VCaP (cell line): ENCODE measurements around the gene KCTD14.
"Not testable (repeated sequence)": the region's sequence is repeated elsewhere in the genome, so short reads cannot be mapped to it uniquely, and the experiment has no call there.

Experiments
- H3K27ac ChIP-seq: fragments of 450-650 bp; 2 replicates; pipeline ENCODE4 v1.5.1; 2017
- TF ChIP-seq, protein P1 (sequence below): fragments of 450-650 bp; conservative IDR thresholded peaks from 2 replicates; pipeline ENCODE4 v1.5.1; 2017; ENCODE audit warnings: mild to moderate bottlenecking, moderate library complexity

KCTD14 gene

DNA sequence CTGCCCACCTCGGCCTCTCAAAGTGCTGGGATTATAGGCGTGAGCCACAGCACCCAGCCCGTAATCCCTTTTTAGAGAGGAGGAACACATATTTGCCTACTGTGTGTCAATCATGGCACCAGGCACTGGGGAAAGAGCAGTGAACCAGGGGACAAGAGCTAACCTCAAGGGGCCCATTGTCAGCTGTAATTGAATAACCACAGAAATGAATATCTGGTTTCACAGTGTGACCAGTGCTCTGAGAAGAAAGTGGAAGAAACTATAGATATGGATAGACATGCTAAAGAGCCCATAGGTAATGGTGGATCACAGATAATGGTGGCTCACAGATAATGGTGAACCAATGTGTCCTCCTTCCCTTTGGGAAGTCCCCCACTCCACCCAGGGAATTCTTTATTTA is 8.6 kb upstream of the KCTD14 start:
- TF ChIP-seq, protein P1, sequence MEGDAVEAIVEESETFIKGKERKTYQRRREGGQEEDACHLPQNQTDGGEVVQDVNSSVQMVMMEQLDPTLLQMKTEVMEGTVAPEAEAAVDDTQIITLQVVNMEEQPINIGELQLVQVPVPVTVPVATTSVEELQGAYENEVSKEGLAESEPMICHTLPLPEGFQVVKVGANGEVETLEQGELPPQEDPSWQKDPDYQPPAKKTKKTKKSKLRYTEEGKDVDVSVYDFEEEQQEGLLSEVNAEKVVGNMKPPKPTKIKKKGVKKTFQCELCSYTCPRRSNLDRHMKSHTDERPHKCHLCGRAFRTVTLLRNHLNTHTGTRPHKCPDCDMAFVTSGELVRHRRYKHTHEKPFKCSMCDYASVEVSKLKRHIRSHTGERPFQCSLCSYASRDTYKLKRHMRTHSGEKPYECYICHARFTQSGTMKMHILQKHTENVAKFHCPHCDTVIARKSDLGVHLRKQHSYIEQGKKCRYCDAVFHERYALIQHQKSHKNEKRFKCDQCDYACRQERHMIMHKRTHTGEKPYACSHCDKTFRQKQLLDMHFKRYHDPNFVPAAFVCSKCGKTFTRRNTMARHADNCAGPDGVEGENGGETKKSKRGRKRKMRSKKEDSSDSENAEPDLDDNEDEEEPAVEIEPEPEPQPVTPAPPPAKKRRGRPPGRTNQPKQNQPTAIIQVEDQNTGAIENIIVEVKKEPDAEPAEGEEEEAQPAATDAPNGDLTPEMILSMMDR, result no peak
- peak overlapping the region; percentile 88 for H3K27ac ChIP-seq

DNA sequence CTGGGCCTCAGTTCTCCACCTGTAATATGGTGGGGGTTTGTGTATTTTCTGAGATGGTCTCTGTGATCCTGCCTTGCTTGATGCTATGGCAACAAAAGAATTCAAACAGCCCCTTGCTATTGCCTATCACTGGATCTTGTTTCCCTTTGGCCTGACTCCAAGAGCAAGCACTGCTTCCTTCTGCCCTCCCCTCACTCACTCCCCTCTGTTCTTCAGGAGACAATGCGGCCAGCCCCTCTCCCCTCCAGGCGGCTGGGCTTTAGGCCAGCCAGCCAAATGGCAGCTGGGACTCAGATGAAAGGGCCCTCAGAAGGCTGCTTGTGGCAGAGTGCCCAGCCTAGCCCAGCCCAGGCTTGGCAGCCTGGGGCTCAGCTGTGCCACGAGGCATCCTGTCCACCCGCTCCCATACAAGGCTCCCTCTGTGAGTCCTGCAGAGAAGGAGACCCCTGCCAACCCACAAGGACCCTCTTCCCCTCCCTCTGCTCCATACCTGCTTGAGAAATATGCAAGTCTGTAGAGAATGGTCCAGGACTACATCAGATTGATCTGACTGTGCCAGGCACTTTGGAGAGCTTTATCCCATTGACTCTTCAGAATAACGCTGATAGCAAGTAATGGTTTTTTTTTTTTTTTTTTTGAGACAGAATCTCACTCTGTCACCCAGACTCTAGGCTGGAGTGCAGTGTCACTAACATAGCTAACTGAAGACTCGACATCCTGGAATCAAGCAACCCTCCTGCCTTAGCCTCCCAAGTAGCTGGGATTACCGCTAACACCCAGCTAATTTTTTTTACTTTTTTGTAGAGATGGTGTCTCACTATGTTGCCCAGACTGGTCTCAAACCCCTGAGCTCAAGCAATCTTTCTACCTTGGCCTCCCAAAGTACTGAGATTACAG is 7.6 kb upstream of the KCTD14 start:
- TF ChIP-seq, protein P1, result no peak
- H3K27ac ChIP-seq, result peak overlapping the region; percentile 88

DNA sequence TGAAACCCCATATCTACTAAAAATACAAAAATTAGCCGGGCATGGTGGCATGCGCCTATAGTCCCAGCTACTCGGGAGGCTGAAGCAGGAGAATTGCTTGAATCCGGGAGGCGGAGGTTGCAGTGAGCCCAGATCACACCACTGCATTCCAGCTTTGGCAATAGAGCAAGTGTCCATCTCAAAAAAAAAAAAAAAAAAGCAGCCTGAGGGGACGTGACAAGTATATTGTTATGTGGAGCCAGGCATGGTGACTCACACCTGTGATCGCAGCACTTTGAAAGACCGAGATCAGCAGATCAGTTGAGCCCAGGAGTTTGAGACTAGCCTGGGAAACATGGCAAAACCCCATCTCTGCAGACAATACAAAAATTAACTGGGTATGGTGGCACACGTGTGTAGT is 5.3 kb upstream of the KCTD14 start:
- not testable (repeated sequence) for H3K27ac ChIP-seq

DNA sequence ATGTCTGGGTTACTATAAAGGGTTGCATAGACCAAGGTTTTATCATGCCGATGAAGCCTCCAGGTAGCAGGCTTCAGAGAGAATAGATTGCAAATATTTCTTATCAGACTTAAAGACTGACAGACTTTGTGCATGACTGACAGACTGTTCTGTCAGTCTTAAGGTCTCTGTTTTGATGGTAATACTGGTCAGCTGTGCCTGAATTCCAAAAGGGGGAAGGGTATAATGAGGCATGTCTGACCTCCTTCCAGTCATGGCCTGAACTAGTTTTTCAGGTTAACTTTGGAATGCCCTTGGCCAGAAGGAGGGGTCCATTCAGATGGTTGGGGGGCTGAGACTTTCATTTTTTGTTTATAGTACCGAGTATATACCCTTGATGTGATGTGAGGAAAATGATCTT is 4.7 kb upstream of the KCTD14 start:
- TF ChIP-seq, protein P1, result no peak
- H3K27ac ChIP-seq, result no peak overlapping the region

DNA sequence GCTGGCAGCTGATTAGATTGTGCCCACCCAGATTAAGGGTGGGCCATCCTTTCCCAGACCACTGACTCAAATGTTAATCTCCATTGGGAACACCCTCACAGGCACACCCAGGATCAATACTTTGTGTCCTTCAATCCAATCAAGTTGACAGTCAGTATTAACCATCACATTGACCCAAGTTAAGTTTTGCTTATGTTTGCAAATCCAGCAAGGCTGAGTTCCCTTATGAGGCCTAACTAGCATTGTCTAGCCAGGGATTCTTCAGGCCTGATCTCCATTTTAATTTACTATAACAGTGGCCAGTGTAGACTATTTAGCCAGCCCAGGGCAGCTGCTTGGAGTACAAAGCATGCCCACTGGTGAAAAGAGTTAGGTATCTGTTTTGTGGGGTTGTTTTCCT is 2.3 kb upstream of the KCTD14 start:
- no peak overlapping the region for H3K27ac ChIP-seq
- TF ChIP-seq, protein P1, result no peak

DNA sequence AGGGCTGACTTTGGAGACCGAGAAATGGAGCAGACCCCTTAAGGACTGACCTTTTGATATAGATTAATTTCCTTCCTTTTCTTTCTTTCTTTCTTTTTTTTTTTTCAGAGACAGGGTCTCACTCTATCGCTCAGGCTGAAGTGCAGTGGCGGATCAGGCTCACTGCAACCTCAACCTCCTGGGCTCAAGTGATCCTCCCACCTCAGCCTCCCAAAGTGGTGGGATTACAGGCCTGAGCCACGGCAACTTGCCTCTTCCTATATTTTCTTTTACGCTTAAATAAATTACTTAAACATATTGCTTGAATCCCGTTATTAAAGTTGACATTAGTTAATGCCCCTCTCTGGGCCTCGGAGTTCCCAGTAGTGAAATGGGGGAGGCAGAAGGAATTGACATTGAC is 350 bp upstream of the KCTD14 start:
- TF ChIP-seq, protein P1, result no peak
- peak overlapping the region; percentile 60; the same call in 1 of the 2 replicates for H3K27ac ChIP-seq

DNA sequence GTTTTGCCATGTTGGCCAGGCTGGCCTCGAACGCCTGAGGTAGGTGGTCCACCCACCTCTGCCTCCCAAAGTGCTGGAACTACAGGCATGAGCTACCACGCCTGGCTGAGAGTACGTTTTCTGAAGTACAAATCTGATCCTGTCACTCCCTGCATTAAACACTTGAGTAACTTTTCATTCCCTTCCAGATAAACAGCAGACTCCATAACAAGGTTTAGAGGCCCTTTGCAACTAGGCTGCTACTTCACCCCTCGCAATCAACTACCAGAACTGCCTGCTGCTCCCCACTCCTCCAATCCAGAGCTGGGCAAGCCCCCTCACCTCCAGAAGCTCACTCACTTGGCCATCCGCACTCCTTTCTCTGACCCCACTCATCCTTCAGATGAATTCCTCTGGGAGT is 1.5 kb downstream of the KCTD14 start:
- H3K27ac ChIP-seq, result no peak overlapping the region
- TF ChIP-seq, protein P1, result no peak

DNA sequence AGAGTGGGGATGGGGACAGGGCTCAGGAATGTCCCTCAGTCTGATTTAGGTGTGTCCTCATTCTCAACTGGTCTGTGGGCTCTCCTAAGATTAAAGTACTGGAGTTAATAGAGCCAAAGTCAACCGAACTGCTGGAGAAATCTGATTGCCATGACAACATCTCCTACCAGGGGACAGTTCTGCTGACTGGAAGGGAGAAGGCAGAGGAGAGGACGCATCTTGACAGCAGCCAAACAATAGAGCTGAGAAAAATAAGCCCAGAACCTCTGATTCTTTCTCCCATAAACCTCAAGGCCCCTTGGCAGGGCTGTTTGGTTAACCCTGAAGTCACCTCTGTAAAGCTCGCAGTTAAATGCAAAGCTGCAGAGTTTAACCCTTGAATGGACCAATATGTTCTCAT is 2.8 kb downstream of the KCTD14 start:
- peak overlapping the region; percentile 21; the same call in 1 of the 2 replicates for H3K27ac ChIP-seq
- TF ChIP-seq, protein P1, result no peak
